OCI-M1 (cell line): ENCODE measurements around the gene CTCF.
A peak's percentile ranks its signal among the peaks of the same experiment; 100 is the strongest.

Experiments used
- DNase-seq: peaks from one replicate; lab custom pipeline; 2025; lab: John Stamatoyannopoulos, UW

CTCF gene

GRCh38 chr16:67666032-67666551, 103.8 kb downstream of the CTCF start:
- DNase-seq = peak; percentile 55

GRCh38 chr16:67666559-67667452, 104.5 kb downstream of the CTCF start, which contains the start of the genes C16orf86 and ENKD1:
TSS of gene C16orf86 (plus strand) at chr16:67666814. CDS start at chr16:67666971, 157 bp downstream.
TSS of gene ENKD1 (minus strand) at chr16:67666750. CDS start at chr16:67666442, 308 bp downstream.
- peak; percentile 90 for DNase-seq

- no peak for DNase-seq
Measured at GRCh38 chr16:67667453-67667816, 105.1 kb downstream of the CTCF start.

- DNase-seq = peak; percentile 95
Measured at GRCh38 chr16:67667817-67668494, 105.6 kb downstream of the CTCF start.

GRCh38 chr16:67668495-67669157, 106.3 kb downstream of the CTCF start:
- peak; percentile 21 for DNase-seq

- no peak for DNase-seq
Measured at GRCh38 chr16:67669499-67670101, 107.3 kb downstream of the CTCF start.

GRCh38 chr16:67672306-67672705, 110.0 kb downstream of the CTCF start:
- no peak for DNase-seq

GRCh38 chr16:67672739-67673662, 110.7 kb downstream of the CTCF start:
- DNase-seq = peak; percentile 79

- peak; percentile 36 for DNase-seq
Measured at GRCh38 chr16:67673712-67674580, 111.6 kb downstream of the CTCF start.

- DNase-seq = no peak
Measured at GRCh38 chr16:67674851-67675578, 112.7 kb downstream of the CTCF start.

GRCh38 chr16:67675579-67675935, 113.2 kb downstream of the CTCF start:
- no peak for DNase-seq

GRCh38 chr16:67675999-67676398, 113.7 kb downstream of the CTCF start:
- DNase-seq = no peak

GRCh38 chr16:67676516-67676915, 114.2 kb downstream of the CTCF start:
- DNase-seq = no peak

GRCh38 chr16:67676939-67677338, 114.6 kb downstream of the CTCF start:
- DNase-seq = no peak

GRCh38 chr16:67677712-67678111, 115.4 kb downstream of the CTCF start:
- DNase-seq = no peak

GRCh38 chr16:67678354-67679023, 116.2 kb downstream of the CTCF start:
- DNase-seq = no peak

GRCh38 chr16:67679935-67680897, 117.9 kb downstream of the CTCF start:
- DNase-seq = no peak
